Mesenchymal stem cell (in vitro differentiated cells and primary cell): ENCODE results near the gene AR.

ENCODE experiments used
- DNase-seq: peaks from one replicate; pipeline ENCODE4 v3.0.0-alpha.2; 2013
- H2AFZ ChIP-seq: one replicate; pipeline ENCODE4 v1.6.1; 2013; ENCODE audit warnings: low read depth, mild to moderate bottlenecking, control low read depth, inconsistent platforms, low read length, moderate library complexity
- H2AK5ac ChIP-seq: 2 replicates; pipeline ENCODE4 v1.6.1; 2013; ENCODE audit warnings: low read length, moderate library complexity, mild to moderate bottlenecking, inconsistent platforms; ENCODE audit not compliant: severe bottlenecking
- H2BK120ac ChIP-seq: one replicate; pipeline ENCODE4 v1.6.1; 2013; ENCODE audit warnings: low read depth, mild to moderate bottlenecking, inconsistent platforms, low read length, moderate library complexity
- H2BK12ac ChIP-seq, 2 experiments: one replicate each; pipeline ENCODE4 v1.6.1; 2013; ENCODE audit warnings: inconsistent platforms in 2 of 2, low read length in 2 of 2, mild to moderate bottlenecking in 2 of 2, moderate library complexity in 2 of 2, control low read depth in 1 of 2
- H2BK15ac ChIP-seq: one replicate; pipeline ENCODE4 v1.6.1; 2013; ENCODE audit warnings: mild to moderate bottlenecking, low read depth, inconsistent platforms; ENCODE audit not compliant: poor library complexity, severe bottlenecking
- H2BK5ac ChIP-seq: 2 replicates; pipeline ENCODE4 v1.6.1; 2013; ENCODE audit warnings: low read depth, mild to moderate bottlenecking, low read length, control low read depth, inconsistent platforms; ENCODE audit not compliant: poor library complexity, severe bottlenecking
- H3K14ac ChIP-seq, 2 experiments: one replicate each; pipeline ENCODE4 v1.6.1; 2013; ENCODE audit warnings: inconsistent platforms in 2 of 2, low read length in 2 of 2, control low read depth in 1 of 2, mild to moderate bottlenecking in 1 of 2, moderate library complexity in 1 of 2
- H3K18ac ChIP-seq, 2 experiments: one replicate each; pipeline ENCODE4 v1.6.1; 2013; ENCODE audit warnings: inconsistent platforms in 2 of 2, low read length in 2 of 2, control low read depth in 1 of 2, low read depth in 1 of 2, mild to moderate bottlenecking in 1 of 2
- H3K23ac ChIP-seq, 2 experiments: one replicate each; pipeline ENCODE4 v1.6.1; 2013; ENCODE audit warnings: inconsistent platforms in 2 of 2, low read length in 2 of 2, mild to moderate bottlenecking in 2 of 2, moderate library complexity in 2 of 2, control low read depth in 1 of 2
- H3K27ac ChIP-seq: 2 replicates; pipeline ENCODE4 v1.5.1; 2013; ENCODE audit warnings: mild to moderate bottlenecking, moderate library complexity, low read length, control low read depth, inconsistent platforms; ENCODE audit not compliant: poor library complexity, severe bottlenecking
- H3K27me3 ChIP-seq, 2 experiments: 2 replicates each; pipeline versions ENCODE4 v1.6.1 to v1.7.0; 2013; ENCODE audit warnings: low read length in 2 of 2, mild to moderate bottlenecking in 2 of 2, moderate library complexity in 2 of 2, control low read depth in 1 of 2, inconsistent platforms in 1 of 2; ENCODE audit not compliant: control insufficient read depth in 1 of 2, insufficient read depth in 1 of 2
- H3K36me3 ChIP-seq, 2 experiments: 2 replicates each; pipeline versions ENCODE4 v1.6.1 to v1.7.0; 2013; ENCODE audit warnings: low read length in 2 of 2, control low read depth in 1 of 2, inconsistent platforms in 1 of 2, low read depth in 1 of 2, mild to moderate bottlenecking in 1 of 2; ENCODE audit not compliant: insufficient read depth in 2 of 2, control insufficient read depth in 1 of 2
- H3K4ac ChIP-seq, 2 experiments: one replicate each; pipeline ENCODE4 v1.6.1; 2013; ENCODE audit warnings: inconsistent platforms in 2 of 2, low read length in 2 of 2, mild to moderate bottlenecking in 2 of 2, moderate library complexity in 2 of 2, control low read depth in 1 of 2, low read depth in 1 of 2
- H3K4me1 ChIP-seq: 2 replicates; pipeline ENCODE4 v1.6.1; 2013; ENCODE audit warnings: low read depth, low read length, control low read depth; ENCODE audit not compliant: control insufficient read depth, insufficient read depth
- H3K4me2 ChIP-seq: 2 replicates; pipeline ENCODE4 v1.6.1; 2013; ENCODE audit warnings: low read length, mild to moderate bottlenecking, inconsistent platforms; ENCODE audit not compliant: poor library complexity, severe bottlenecking
- H3K4me3 ChIP-seq, 2 experiments: 2 replicates each; pipeline versions ENCODE4 v1.5.1 to v1.7.0; 2013; ENCODE audit warnings: low read length in 2 of 2, mild to moderate bottlenecking in 2 of 2, control low read depth in 1 of 2, low read depth in 1 of 2; ENCODE audit not compliant: insufficient read depth in 1 of 2
- H3K79me1 ChIP-seq: replicated peaks from 2 replicates; pipeline ENCODE4 v1.6.1; 2013; ENCODE audit warnings: mild to moderate bottlenecking, control low read depth, low read length, inconsistent platforms; ENCODE audit not compliant: poor library complexity, severe bottlenecking
- H3K9ac ChIP-seq: 2 replicates; pipeline ENCODE4 v1.7.0; 2013; ENCODE audit warnings: mild to moderate bottlenecking, low read length, moderate library complexity
- H3K9me3 ChIP-seq: 2 replicates; pipeline ENCODE4 v1.7.0; 2013; ENCODE audit warnings: mild to moderate bottlenecking, low read length; ENCODE audit not compliant: control insufficient read depth
- H4K8ac ChIP-seq: one replicate; pipeline ENCODE4 v1.6.1; 2013; ENCODE audit warnings: inconsistent platforms, mild to moderate bottlenecking, low read length, moderate library complexity
- H4K91ac ChIP-seq: one replicate; pipeline ENCODE4 v1.6.1; 2013; ENCODE audit warnings: mild to moderate bottlenecking, low read length, inconsistent platforms
- WGBS: methylation state at CpG from one replicate; pipeline ENCODE4 v1.1.7; 2013; ENCODE audit warnings: mixed read lengths; 5-methylcytosine and 5-hydroxymethylcytosine counted together

Gene AR

GRCh38 chrX:67545036-67545821 is 1.4 kb downstream of the AR start:
- no peak overlapping the region for H2AK5ac ChIP-seq
- peak; percentile 79 for DNase-seq
- no peak overlapping the region for H3K23ac ChIP-seq
- H4K8ac ChIP-seq: peak overlapping the region; percentile 60
- H3K4me2 ChIP-seq: peak overlapping the region; percentile 74
- H2BK12ac ChIP-seq: peak overlapping the region in 1 of 2 experiments; percentile 48
- no peak overlapping the region for H3K27ac ChIP-seq
- H3K18ac ChIP-seq: peak overlapping the region; percentile 33 to 75
- H3K14ac ChIP-seq: peak overlapping the region in 1 of 2 experiments; percentile 76
- H3K9me3 ChIP-seq: no peaks in the 10 kb centered on the region
- H3K36me3 ChIP-seq: no peaks in the 10 kb centered on the region
- no peak overlapping the region for H2BK15ac ChIP-seq
- no peak overlapping the region for H2AFZ ChIP-seq
- peaks cover 0 to 26% of the 10 kb centered on the region in 2 experiments for H3K27me3 ChIP-seq
- H3K79me1 ChIP-seq: peaks cover 1% of the 10 kb centered on the region
- H3K4me3 ChIP-seq: peak overlapping the region; percentile 63 to 79
- peak overlapping the region; percentile 70 for H3K9ac ChIP-seq
- 2% methylated on average over 34 of the region's 35 CpGs for whole genome bisulfite sequencing
- H4K91ac ChIP-seq: no peak overlapping the region
- H2BK5ac ChIP-seq: no peak overlapping the region
- peaks cover 3% of the 10 kb centered on the region for H3K4me1 ChIP-seq
- H2BK120ac ChIP-seq: no peak overlapping the region
- H3K4ac ChIP-seq: peak overlapping the region in 1 of 2 experiments; percentile 9

GRCh38 chrX:67545893-67546495 is 2.2 kb downstream of the AR start:
- H3K36me3 ChIP-seq: no peaks in the 10 kb centered on the region
- peak overlapping the region; percentile 37 for H3K4me2 ChIP-seq
- H3K4ac ChIP-seq: peak overlapping the region in 1 of 2 experiments; percentile 9
- H3K9ac ChIP-seq: peak overlapping the region; percentile 57
- H3K9me3 ChIP-seq: no peaks in the 10 kb centered on the region
- H3K4me1 ChIP-seq: peaks cover 3% of the 10 kb centered on the region
- peak overlapping the region; percentile 49 for H2BK120ac ChIP-seq
- H3K27me3 ChIP-seq: peaks cover 0 to 24% of the 10 kb centered on the region in 2 experiments
- H3K23ac ChIP-seq: no peak overlapping the region
- no peak overlapping the region for H3K14ac ChIP-seq
- peak overlapping the region; percentile 14 for H4K8ac ChIP-seq
- WGBS: under 1% methylated on average over 17 of the region's 41 CpGs
- peak; percentile 51 for DNase-seq
- H2AK5ac ChIP-seq: no peak overlapping the region
- no peak overlapping the region for H2AFZ ChIP-seq
- no peak overlapping the region for H4K91ac ChIP-seq
- H3K27ac ChIP-seq: no peak overlapping the region
- H3K79me1 ChIP-seq: peaks cover 1% of the 10 kb centered on the region
- H3K18ac ChIP-seq: peak overlapping the region in 1 of 2 experiments; percentile 28
- H2BK15ac ChIP-seq: no peak overlapping the region
- peak overlapping the region; percentile 63 to 79 for H3K4me3 ChIP-seq
- no peak overlapping the region for H2BK12ac ChIP-seq
- no peak overlapping the region for H2BK5ac ChIP-seq

- no peak overlapping the region for H2AK5ac ChIP-seq
- H2BK15ac ChIP-seq: no peak overlapping the region
- DNase-seq: peak; percentile 26
- peaks cover 0 to 20% of the 10 kb centered on the region in 2 experiments for H3K27me3 ChIP-seq
- peak overlapping the region in 1 of 2 experiments; percentile 72 for H2BK12ac ChIP-seq
- H3K23ac ChIP-seq: no peak overlapping the region
- H2AFZ ChIP-seq: no peak overlapping the region
- H3K4me3 ChIP-seq: peak overlapping the region; percentile 63 to 78
- no peak overlapping the region for H3K14ac ChIP-seq
- no peak overlapping the region for H4K8ac ChIP-seq
- H3K4me2 ChIP-seq: peak overlapping the region; percentile 91
- peaks cover 3% of the 10 kb centered on the region for H3K4me1 ChIP-seq
- peak overlapping the region; percentile 78 for H3K9ac ChIP-seq
- no peak overlapping the region for H3K27ac ChIP-seq
- 2% methylated on average over 28 of the region's 44 CpGs for WGBS
- H3K4ac ChIP-seq: no peak overlapping the region
- no peaks in the 10 kb centered on the region for H3K36me3 ChIP-seq
- H2BK5ac ChIP-seq: no peak overlapping the region
- H4K91ac ChIP-seq: no peak overlapping the region
- H2BK120ac ChIP-seq: peak overlapping the region; percentile 49
- peaks cover 1% of the 10 kb centered on the region for H3K79me1 ChIP-seq
- peak overlapping the region; percentile 18 to 75 for H3K18ac ChIP-seq
- H3K9me3 ChIP-seq: no peaks in the 10 kb centered on the region
Measured at GRCh38 chrX:67546496-67547423, 2.9 kb downstream of the AR start.
